ENCODE results near the gene ANXA10.

The ANXA10 gene

GRCh38 chr4:168164915-168165548, 72.7 kb downstream of the ANXA10 start:
- no peak overlapping the region for H3K4me2 ChIP-seq (ENCODE audit: low read length)

GRCh38 chr4:168167714-168168284, 75.5 kb downstream of the ANXA10 start:
- no peak overlapping the region for H3K9ac ChIP-seq (ENCODE audit: low read length)
- TF ChIP-seq, protein P1, sequence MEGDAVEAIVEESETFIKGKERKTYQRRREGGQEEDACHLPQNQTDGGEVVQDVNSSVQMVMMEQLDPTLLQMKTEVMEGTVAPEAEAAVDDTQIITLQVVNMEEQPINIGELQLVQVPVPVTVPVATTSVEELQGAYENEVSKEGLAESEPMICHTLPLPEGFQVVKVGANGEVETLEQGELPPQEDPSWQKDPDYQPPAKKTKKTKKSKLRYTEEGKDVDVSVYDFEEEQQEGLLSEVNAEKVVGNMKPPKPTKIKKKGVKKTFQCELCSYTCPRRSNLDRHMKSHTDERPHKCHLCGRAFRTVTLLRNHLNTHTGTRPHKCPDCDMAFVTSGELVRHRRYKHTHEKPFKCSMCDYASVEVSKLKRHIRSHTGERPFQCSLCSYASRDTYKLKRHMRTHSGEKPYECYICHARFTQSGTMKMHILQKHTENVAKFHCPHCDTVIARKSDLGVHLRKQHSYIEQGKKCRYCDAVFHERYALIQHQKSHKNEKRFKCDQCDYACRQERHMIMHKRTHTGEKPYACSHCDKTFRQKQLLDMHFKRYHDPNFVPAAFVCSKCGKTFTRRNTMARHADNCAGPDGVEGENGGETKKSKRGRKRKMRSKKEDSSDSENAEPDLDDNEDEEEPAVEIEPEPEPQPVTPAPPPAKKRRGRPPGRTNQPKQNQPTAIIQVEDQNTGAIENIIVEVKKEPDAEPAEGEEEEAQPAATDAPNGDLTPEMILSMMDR (IDR thresholded peaks at IDR 0.05; ENCODE audit: low read depth, low read length) = no peak
- no peak for TF ChIP-seq EZH2phosphoT487 (IDR thresholded peaks at IDR 0.05; ENCODE audit: low read depth)

More at GRCh38 chr4:168164915-168165548, 72.7 kb downstream of the ANXA10 start:
- Histone ChIP-seq H4K20me1 (ENCODE audit: insufficient read depth, low read length) (no peaks in the 10 kb centered on the region), H3K4me1 (ENCODE audit: low read length) (peaks cover 5% of the 10 kb centered on the region; the same call in 1 of the 2 replicates), H3K4me3 (ENCODE audit: low read length) (no peak overlapping the region), H3K27me3 (ENCODE audit: low read depth, low read length) (no peaks in the 10 kb centered on the region), H3K36me3 (replicated peaks; ENCODE audit: low read depth, low read length) (no peaks in the 10 kb centered on the region), H3K79me2 (ENCODE audit: low read length) (no peaks in the 10 kb centered on the region), H3K27ac (ENCODE audit: low read length) (no peak overlapping the region), H3K9ac (ENCODE audit: low read length) (no peak overlapping the region), H3K9me3 (ENCODE audit: insufficient read depth, low read length) (no peaks in the 10 kb centered on the region), H2AFZ (ENCODE audit: low read depth, low read length) (no peak overlapping the region)
- TF ChIP-seq, protein P1 (IDR thresholded peaks at IDR 0.05; ENCODE audit: low read depth, low read length) = no peak
- TF ChIP-seq EZH2phosphoT487 (IDR thresholded peaks at IDR 0.05; ENCODE audit: low read depth) = no peak

DNA sequence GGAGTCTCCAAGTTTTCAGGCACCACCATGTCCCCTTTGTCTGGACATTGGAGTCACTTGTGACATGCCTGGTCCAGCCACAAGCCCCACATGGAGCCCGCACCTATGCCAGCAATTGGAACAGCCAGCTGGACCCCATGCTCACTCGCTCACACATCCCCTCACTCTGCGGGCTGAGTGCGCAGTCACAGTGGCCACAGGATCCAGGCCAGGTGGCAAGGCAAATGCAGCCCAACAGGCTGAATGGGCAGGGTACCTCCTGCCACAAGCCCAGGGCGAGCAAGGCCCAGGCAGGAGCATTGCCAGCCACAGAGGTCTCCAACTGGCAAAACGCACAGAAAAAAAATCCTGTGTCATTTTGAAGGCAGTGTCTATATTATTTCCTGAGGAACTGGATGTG, 82.0 kb downstream of the ANXA10 start:
- H3K4me1 ChIP-seq (ENCODE audit: low read length) = peaks cover 3% of the 10 kb centered on the region; the same call in 1 of the 2 replicates
- H3K4me3 ChIP-seq (ENCODE audit: low read length) = no peak overlapping the region
- no peak overlapping the region for H3K4me2 ChIP-seq (ENCODE audit: low read length)
- no peak overlapping the region for H3K27ac ChIP-seq (ENCODE audit: low read length)
- H2AFZ ChIP-seq (ENCODE audit: low read depth, low read length) = no peak overlapping the region
- H3K36me3 ChIP-seq (replicated peaks; ENCODE audit: low read depth, low read length) = no peaks in the 10 kb centered on the region
- no peaks in the 10 kb centered on the region for H3K79me2 ChIP-seq (ENCODE audit: low read length)
- H3K27me3 ChIP-seq (ENCODE audit: low read depth, low read length) = no peaks in the 10 kb centered on the region
- no peak overlapping the region for H3K9ac ChIP-seq (ENCODE audit: low read length)
- no peaks in the 10 kb centered on the region for H3K9me3 ChIP-seq (ENCODE audit: insufficient read depth, low read length)
- no peaks in the 10 kb centered on the region for H4K20me1 ChIP-seq (ENCODE audit: insufficient read depth, low read length)
- TF ChIP-seq, protein P1 (IDR thresholded peaks at IDR 0.05; ENCODE audit: low read depth, low read length) = no peak
- no peak for TF ChIP-seq EZH2phosphoT487 (IDR thresholded peaks at IDR 0.05; ENCODE audit: low read depth)

More at GRCh38 chr4:168167714-168168284, 75.5 kb downstream of the ANXA10 start:
- Histone ChIP-seq H4K20me1 (ENCODE audit: insufficient read depth, low read length) (no peaks in the 10 kb centered on the region), H3K4me3 (ENCODE audit: low read length) (no peak overlapping the region), H3K27ac (ENCODE audit: low read length) (no peak overlapping the region), H2AFZ (ENCODE audit: low read depth, low read length) (no peak overlapping the region), H3K4me1 (ENCODE audit: low read length) (peaks cover 5% of the 10 kb centered on the region; the same call in 1 of the 2 replicates), H3K9me3 (ENCODE audit: insufficient read depth, low read length) (no peaks in the 10 kb centered on the region), H3K36me3 (replicated peaks; ENCODE audit: low read depth, low read length) (no peaks in the 10 kb centered on the region), H3K79me2 (ENCODE audit: low read length) (no peaks in the 10 kb centered on the region), H3K27me3 (ENCODE audit: low read depth, low read length) (no peaks in the 10 kb centered on the region), H3K4me2 (ENCODE audit: low read length) (no peak overlapping the region)

- Histone ChIP-seq H2AFZ (ENCODE audit: low read depth, low read length) (no peak overlapping the region), H3K27me3 (ENCODE audit: low read depth, low read length) (no peaks in the 10 kb centered on the region), H3K36me3 (replicated peaks; ENCODE audit: low read depth, low read length) (no peaks in the 10 kb centered on the region), H3K9me3 (ENCODE audit: insufficient read depth, low read length) (no peaks in the 10 kb centered on the region), H3K4me3 (ENCODE audit: low read length) (no peak overlapping the region), H3K79me2 (ENCODE audit: low read length) (no peaks in the 10 kb centered on the region), H3K27ac (ENCODE audit: low read length) (no peak overlapping the region), H4K20me1 (ENCODE audit: insufficient read depth, low read length) (no peaks in the 10 kb centered on the region), H3K4me1 (ENCODE audit: low read length) (peaks cover 3% of the 10 kb centered on the region; the same call in 1 of the 2 replicates), H3K4me2 (ENCODE audit: low read length) (no peak overlapping the region), H3K9ac (ENCODE audit: low read length) (no peak overlapping the region)
- no peak for TF ChIP-seq EZH2phosphoT487 (IDR thresholded peaks at IDR 0.05; ENCODE audit: low read depth)
- TF ChIP-seq, protein P1 (IDR thresholded peaks at IDR 0.05; ENCODE audit: low read depth, low read length) = no peak
These were observed 85.3 kb downstream of the ANXA10 start for GRCh38 chr4:168177546-168178149.
